GM12878 (cell line): ENCODE results near the gene CETP. TPM values are rescaled to one million over a fixed set of nuclear protein-coding genes. Genes with fewer than 3 reads are reported as not detected.

Source experiments
- BACH1 ChIP-seq: fragments of 450-650 bp; IDR thresholded peaks from 2 replicates; pipeline ENCODE4 v1.6.1; 2017; ENCODE audit warnings: mild to moderate bottlenecking, borderline replicate concordance
- CREM ChIP-seq: IDR thresholded peaks from 2 replicates; pipeline ENCODE4 v1.6.1; 2014; ENCODE audit warnings: antibody characterized with exemption, low read depth
- ETV6 ChIP-seq, 2 experiments: fragments of 450-650 bp in 1 of 2; IDR thresholded peaks in 1 of 2; conservative IDR thresholded peaks in 1 of 2; 2 replicates each; pipeline ENCODE4 v1.6.1; 2014; ENCODE audit warnings: antibody characterized with exemption in 1 of 2, borderline replicate concordance in 1 of 2, low read depth in 1 of 2, mild to moderate bottlenecking in 1 of 2, moderate library complexity in 1 of 2
- IRF5 ChIP-seq: fragments of 450-650 bp; IDR thresholded peaks from 2 replicates; pipeline ENCODE4 v1.6.1; 2017; ENCODE audit warnings: borderline replicate concordance
- MYB ChIP-seq: fragments of 150-350 bp; IDR thresholded peaks from 2 replicates; pipeline ENCODE4 v1.6.1; 2014; ENCODE audit warnings: mild to moderate bottlenecking, low read depth, low read length, borderline replicate concordance
- NR2F1 ChIP-seq: fragments of 450-650 bp; conservative IDR thresholded peaks from 2 replicates; pipeline ENCODE4 v1.6.1; 2017; ENCODE audit warnings: mild to moderate bottlenecking
- PRDM15 ChIP-seq: fragments of 450-650 bp; formaldehyde crosslinking; IDR thresholded peaks from 2 replicates; pipeline ENCODE4 v1.4.0; 2020; ENCODE audit warnings: mild to moderate bottlenecking, moderate library complexity
- RELA ChIP-seq: fragments of 450-650 bp; IDR thresholded peaks from 2 replicates; pipeline ENCODE4 v1.8.0; 2014; ENCODE audit warnings: borderline replicate concordance; ENCODE audit not compliant: partially characterized antibody
- TCF12 ChIP-seq: IDR thresholded peaks from 2 replicates; pipeline ENCODE4 v1.6.1; 2011; ENCODE audit warnings: low read depth, mild to moderate bottlenecking, low read length
- ZBED1 ChIP-seq: IDR thresholded peaks from 2 replicates; pipeline ENCODE4 v1.6.1; 2016; ENCODE audit warnings: borderline replicate concordance
- ZNF217 ChIP-seq: fragments of 450-650 bp; IDR thresholded peaks from 2 replicates; pipeline ENCODE4 v1.6.1; 2017; ENCODE audit warnings: antibody characterized with exemption, mild to moderate bottlenecking
- ZNF274 ChIP-seq: IDR thresholded peaks from one replicate; pipeline ENCODE4 v1.8.0; 2011; ENCODE audit not compliant: insufficient read length, insufficient read depth
- polyA plus RNA-seq, 11 experiments: library from polyadenylated mRNA; depleted of rRNA in 4 of 11; unstranded in 6 of 11; stranded (reverse) in 5 of 11; fragments of >200 nt; fragmentation: Nextera tagmentation in 4 of 11; fragmentation: Illumina TruSeq in 1 of 11; extraction: Ambion mirVana in 4 of 11; extraction: Trizol in 1 of 11; gene quantifications; 1 replicate in 1 of 11; 2 replicates in 10 of 11; pipeline versions ENCODE4 v1.2.1 to v1.2.3, GENCODE V29; 2011 to 2016; ENCODE audit warnings: inconsistent platforms in 2 of 11, missing spikeins in 2 of 11, low read depth in 1 of 11
- total RNA-seq, 4 experiments: library from RNA; depleted of rRNA in 3 of 4; stranded (reverse); fragments of >200 nt in 3 of 4; fragmentation: Illumina TruSeq in 1 of 4; extraction: Trizol in 1 of 4; gene quantifications; 2 replicates each; pipeline versions ENCODE4 v1.2.1 to v1.2.3, GENCODE V29; 2013 to 2021

CETP gene
- total and polyA plus RNA-seq, 10 of the 15 experiments (the other 5 are each of a cell fraction or from before 2014, with no cell fraction given): 1.2 to 6.4 (median 2.1) TPM

DNA sequence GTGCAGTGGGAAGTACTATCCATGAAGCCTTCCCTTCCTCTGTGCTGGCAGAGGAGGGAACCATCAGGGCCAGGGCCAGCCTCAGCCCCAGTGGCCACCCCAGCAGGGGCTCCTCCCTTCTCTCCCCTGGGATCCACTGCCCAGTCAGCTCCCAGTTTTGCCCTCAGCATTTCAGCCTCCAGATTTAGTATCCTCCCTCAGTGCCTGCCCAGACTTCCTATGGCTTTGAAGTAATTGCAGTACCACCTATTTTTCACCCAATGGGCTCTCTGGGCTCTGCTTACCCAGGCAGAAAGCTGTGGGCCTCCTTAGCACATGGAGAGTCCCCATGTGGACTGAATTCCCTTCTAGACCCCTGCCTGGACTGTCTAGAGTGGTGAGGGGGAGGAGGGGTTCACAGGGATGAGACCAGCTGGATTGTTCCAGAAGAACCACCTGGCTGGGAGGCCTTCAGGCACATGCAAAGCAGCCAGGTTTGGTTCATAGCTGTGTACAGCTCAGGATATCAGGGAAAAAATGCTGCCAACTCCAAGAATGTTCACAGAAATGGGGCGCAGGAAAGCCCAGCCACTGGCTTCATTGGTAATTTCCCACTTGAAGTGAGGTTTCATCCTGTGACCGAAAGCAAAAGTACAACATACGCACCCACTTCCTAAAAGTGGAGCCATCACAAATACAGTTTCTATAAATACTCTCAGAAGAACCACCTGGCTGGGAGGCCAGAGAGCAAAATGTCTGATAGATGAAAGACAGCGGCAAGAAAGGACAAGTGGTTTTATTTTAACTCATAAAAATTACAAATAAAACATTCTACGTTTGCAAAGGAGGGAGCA is 45.0 kb upstream of the CETP start (continued):
- no peak for TF ChIP-seq IRF5
- peak; percentile 52 for TF ChIP-seq NR2F1
- TF ChIP-seq ETV6 (conservative IDR thresholded peaks at IDR 0.05 in 1 of 2, IDR thresholded peaks at IDR 0.05 in 1 of 2; ENCODE audit: borderline replicate concordance in 1 of 2, low read depth in 1 of 2): peak in 1 of 2 experiments; percentile 89; a peak in 2 of 4 replicates
- TF ChIP-seq ZNF217: no peak
- TF ChIP-seq BACH1: no peak; the same call in 1 of the 2 replicates
- TF ChIP-seq MYB: no peak
- TF ChIP-seq PRDM15 (CRISPR knock-in tag): 0 out of 2 replicates have a peak, but pooled peaks have one; percentile 58
- TF ChIP-seq ZBED1: peak; percentile 87
- TF ChIP-seq TCF12: peak; percentile 88
- TF ChIP-seq ZNF274: no peak
- no peak for TF ChIP-seq RELA
- TF ChIP-seq CREM: peak; percentile 86
